Measurements from ENCODE around the gene KLHL10. TPM values are rescaled to one million over a fixed set of nuclear protein-coding genes. Genes with fewer than 3 reads are reported as not detected.
"Not testable (repeated sequence)": the region's sequence is repeated elsewhere in the genome, so short reads cannot be mapped to it uniquely, and the experiment has no call there.

KLHL10 gene
- total RNA-seq, 3 donors from 2014 or later, result not detected

DNA sequence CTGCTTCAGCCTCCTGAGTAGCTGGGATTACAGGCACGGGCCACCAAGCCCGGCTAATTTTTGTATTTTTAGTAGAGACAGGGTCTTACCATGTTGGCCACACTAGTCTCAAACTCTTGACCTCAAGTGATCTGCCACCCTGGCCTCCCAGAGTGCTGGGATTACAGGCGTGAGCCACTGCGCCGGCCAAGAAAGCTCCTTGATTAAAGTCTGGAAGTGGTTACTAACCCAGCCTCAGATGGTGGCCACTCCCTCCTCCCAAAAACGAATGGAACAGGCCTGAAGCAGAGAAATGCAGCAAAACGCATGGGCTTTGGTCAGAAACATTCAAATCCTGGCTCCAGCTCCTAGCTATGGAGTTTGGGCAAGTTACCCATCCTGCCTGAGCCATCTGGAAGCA is 13.5 kb upstream of the KLHL10 start:
- DNase-seq (no peak), ATAC-seq (no peak)
- Mint-ChIP-seq H3K4me1 (ENCODE audit: low read depth) (no peaks in the 10 kb centered on the region), H3K4me3 (no peak overlapping the region), H3K27me3 (ENCODE audit: low read depth) (no peaks in the 10 kb centered on the region), H3K9me3 (no peaks in the 10 kb centered on the region), H3K36me3 (ENCODE audit: insufficient read depth) (peaks cover 2% of the 10 kb centered on the region)

DNA sequence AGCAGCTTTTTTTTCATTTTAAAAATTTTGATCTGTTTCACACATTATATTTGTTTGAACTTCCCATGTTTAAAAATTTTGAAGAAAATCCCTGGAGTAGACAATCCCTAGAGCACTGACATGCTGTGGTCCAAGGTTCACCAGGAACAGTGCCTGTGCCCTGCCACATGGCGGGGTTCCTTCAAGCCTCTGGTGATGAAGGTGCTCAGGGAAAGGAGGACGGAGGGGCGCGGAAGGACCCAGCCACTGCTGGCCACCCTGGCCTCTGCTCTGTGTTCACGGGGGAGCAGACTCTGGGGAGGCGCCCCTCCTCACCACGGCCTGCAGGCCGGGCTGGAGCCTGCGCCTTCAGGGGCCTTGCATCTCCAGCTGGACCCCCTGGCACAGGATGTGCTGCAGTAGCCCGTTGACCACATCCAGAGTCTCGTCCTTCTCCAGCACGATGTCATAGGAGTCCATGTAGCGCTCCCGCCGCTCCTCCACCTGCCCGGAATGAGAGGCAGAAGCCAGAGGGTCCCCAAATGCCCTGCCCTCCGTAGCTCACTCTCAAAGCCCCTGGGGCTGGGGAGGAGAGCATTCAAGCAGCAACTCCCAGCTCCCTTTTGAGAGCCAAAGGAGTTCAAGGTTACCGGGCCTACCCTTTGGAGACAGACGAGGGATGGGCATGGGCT is 12.3 kb upstream of the KLHL10 start:
- no peak overlapping the region for H3K4me3 Mint-ChIP-seq
- peaks cover 7% of the 10 kb centered on the region for H3K36me3 Mint-ChIP-seq (ENCODE audit: insufficient read depth)
- no peaks in the 10 kb centered on the region for H3K4me1 Mint-ChIP-seq (ENCODE audit: low read depth)
- H3K27me3 Mint-ChIP-seq (ENCODE audit: low read depth), result no peaks in the 10 kb centered on the region
- no peak for DNase-seq
- no peaks in the 10 kb centered on the region for H3K9me3 Mint-ChIP-seq
- no peak for ATAC-seq

DNA sequence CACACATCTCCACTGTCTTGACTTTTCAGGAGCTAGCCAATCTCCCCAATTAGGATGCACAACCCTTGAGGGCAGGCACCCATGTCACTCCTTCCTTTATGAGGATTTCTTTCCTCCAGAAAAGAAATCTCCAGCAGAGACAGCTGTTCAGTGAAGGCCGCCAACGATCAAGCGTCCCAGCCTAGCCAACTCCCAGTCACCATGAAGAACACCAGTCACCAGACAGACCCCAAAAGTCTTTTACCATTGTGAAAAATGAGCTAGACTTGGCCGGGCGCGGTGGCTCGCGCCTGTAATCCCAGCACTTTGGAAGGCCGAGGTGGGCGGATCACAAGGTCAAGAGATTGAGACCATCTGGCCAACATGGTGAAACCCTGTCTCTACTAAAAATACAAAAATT is 7.7 kb upstream of the KLHL10 start:
- peaks cover 14% of the 10 kb centered on the region for H3K36me3 Mint-ChIP-seq (ENCODE audit: insufficient read depth)
- H3K4me3 Mint-ChIP-seq; ATAC-seq; H3K27me3 Mint-ChIP-seq (ENCODE audit: low read depth); H3K9me3 Mint-ChIP-seq; H3K4me1 Mint-ChIP-seq (ENCODE audit: low read depth); DNase-seq: not testable (repeated sequence)

DNA sequence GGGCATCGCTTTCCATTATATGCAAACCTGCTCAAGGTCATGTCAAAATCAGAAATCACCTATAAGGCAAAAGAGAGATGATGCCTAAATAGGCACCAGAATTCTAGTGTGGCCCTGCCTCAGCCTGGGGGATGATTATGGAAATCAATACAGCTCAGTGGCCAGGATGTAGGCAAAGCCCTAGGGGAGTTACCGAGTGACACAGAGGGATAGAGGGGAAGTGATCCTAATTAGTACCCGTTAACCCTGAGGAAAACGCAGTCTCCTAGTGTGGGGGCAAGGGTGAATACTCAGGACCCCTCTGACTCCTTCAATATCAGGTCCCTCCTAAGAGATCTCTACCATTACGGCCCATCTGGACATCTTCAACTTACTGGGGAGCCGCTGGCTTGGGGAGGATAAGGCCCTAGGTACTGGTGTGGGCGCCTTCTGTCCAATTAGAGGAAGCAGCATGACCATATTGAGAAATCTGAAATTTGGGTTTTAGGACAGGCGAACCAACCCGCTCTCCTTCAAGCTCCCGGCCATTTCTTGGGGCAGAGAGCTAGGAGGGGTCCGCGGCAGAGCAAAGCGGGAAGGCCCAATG is 2.3 kb upstream of the KLHL10 start:
- ATAC-seq, result peak in 1 of 2 donors; percentile 3
- Mint-ChIP-seq H3K9me3 (no peaks in the 10 kb centered on the region), H3K4me1 (ENCODE audit: low read depth) (peaks cover 14% of the 10 kb centered on the region), H3K27me3 (ENCODE audit: low read depth) (no peaks in the 10 kb centered on the region), H3K4me3 (peak overlapping the region; percentile 82), H3K36me3 (ENCODE audit: insufficient read depth) (peaks cover 7% of the 10 kb centered on the region)
- DNase-seq, result no peak

DNA sequence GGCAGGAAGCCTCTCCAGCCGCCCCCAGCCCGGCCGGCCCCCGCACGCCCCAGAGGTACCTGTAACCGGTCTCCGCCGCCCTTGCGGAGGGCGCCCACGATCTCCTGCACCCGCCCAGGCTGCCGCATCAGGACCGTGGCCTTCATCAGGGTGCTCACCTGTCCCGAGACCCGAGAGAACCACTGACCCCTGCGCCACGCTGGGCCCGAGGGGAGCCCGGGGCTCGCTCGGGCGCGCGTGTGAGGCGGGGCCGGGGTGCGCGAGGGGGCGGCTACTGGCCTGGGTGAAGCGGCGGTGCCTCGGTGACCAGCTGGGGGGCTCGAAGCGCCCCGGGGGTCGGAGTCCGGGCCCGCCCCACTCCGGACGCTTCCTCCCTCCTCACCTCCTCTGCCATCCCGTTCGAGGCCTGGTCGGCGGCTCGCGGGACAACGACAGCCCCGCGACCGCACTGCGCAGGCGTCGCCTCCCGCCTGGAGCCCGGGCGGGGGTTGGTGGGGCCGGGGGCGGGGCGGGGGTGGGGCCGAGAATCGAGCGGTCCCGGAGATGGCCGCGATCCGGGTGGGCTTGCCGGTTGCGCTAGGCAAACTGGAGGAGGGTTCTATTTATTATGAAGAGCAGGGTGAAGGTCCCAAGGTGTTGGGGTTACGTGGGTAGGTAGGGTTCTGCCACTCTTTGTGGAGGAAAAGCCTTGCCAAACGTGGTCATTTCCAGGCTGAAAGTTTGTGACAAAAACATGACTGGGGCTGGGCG is 1.6 kb upstream of the KLHL10 start, which contains the start of gene NT5C3B:
Gene NT5C3B (minus strand): TSS at position 433 of the 750 bp plus-strand sequence. CDS start 39 bp downstream, at position 394.
- Mint-ChIP-seq H3K9me3 (no peaks in the 10 kb centered on the region), H3K27me3 (ENCODE audit: low read depth) (no peaks in the 10 kb centered on the region), H3K4me3 (peak within 1 kb of the TSS; percentile 82), H3K36me3 (ENCODE audit: insufficient read depth) (peaks cover 4% of the 10 kb centered on the region), H3K4me1 (ENCODE audit: low read depth) (peaks cover 14% of the 10 kb centered on the region)
- DNase-seq (peak; percentile 52), ATAC-seq (peak; percentile 86 to 90)

DNA sequence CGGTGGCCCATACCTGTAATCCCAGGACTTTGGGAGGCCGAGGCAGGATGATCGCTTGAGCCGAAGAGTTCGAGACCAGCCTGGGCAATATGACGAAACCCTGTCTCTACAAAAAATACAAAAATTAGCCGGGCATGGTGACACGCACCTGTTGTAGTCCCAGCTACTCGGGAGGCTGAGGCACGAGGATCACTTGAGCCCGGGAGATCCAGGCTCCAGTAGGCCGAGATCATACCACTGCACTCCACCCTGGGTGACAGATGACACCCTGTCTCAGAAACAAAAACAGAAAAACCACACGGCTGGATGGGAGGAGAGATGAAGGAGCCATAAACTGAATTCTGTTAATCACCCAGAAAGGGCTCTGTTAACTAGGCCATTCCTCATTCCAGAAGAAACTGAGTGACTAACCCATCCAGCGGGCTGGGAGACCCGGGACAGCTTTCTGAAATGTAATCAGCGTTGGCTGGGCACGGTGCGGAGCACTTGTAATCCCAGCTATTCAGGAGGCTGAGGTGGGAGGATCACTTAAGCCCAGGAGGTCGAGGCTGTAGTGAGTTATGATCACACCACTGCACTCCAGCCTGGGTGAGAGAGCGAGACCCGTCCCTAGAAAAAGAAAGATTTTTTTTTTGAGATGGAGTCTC is 952 bp upstream of the KLHL10 start:
- Mint-ChIP-seq H3K9me3 (no peaks in the 10 kb centered on the region), H3K4me3 (peak overlapping the region; percentile 82), H3K27me3 (ENCODE audit: low read depth) (no peaks in the 10 kb centered on the region), H3K4me1 (ENCODE audit: low read depth) (peaks cover 14% of the 10 kb centered on the region), H3K36me3 (ENCODE audit: insufficient read depth) (no peaks in the 10 kb centered on the region)
- DNase-seq, result no peak
- ATAC-seq, result peak; percentile 7 to 27

DNA sequence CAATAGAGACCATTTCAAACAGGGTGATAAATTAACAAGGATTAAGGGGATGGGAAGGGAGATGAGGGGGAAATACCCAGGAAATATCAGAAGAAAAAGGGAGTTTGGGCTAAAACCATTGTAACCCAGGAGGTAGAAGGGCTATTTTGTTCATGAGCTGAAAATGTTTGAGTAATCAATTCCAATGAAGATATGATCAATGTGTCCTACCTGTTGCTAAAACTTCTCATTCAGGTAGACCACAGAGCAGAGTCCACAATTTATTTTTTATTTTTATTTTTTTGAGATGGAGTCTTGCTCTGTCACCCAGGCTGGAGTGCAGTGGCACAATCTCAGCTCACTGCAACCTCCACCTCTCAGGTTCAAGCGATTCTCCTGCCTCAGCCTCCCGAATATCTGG is 1.8 kb downstream of the KLHL10 start:
- not testable (repeated sequence) for H3K4me3 Mint-ChIP-seq; H3K27me3 Mint-ChIP-seq (ENCODE audit: low read depth); ATAC-seq; DNase-seq; H3K36me3 Mint-ChIP-seq (ENCODE audit: insufficient read depth); H3K9me3 Mint-ChIP-seq
- peaks cover 14% of the 10 kb centered on the region for H3K4me1 Mint-ChIP-seq (ENCODE audit: low read depth)

DNA sequence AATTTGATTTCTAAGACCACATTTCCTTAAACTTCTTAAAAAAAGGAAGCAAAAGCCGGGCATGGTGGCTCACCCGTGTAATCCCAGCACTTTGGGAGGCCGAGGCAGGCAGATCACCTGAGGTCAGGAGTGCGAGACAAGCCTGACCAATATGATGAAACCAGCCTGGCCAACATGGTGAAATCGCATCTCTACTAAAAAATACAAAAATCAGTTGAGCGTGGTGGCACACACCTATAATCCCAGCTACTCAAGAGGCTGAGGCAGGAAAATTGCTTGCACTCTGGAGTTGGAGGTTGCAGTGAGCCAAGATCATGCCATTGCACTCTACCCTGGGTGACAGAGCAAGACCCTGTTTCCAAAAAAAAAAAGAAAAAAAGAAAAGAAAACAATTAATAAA is 3.2 kb downstream of the KLHL10 start:
- ATAC-seq; H3K4me3 Mint-ChIP-seq; DNase-seq; H3K4me1 Mint-ChIP-seq (ENCODE audit: low read depth); H3K36me3 Mint-ChIP-seq (ENCODE audit: insufficient read depth); H3K27me3 Mint-ChIP-seq (ENCODE audit: low read depth); H3K9me3 Mint-ChIP-seq: not testable (repeated sequence)

DNA sequence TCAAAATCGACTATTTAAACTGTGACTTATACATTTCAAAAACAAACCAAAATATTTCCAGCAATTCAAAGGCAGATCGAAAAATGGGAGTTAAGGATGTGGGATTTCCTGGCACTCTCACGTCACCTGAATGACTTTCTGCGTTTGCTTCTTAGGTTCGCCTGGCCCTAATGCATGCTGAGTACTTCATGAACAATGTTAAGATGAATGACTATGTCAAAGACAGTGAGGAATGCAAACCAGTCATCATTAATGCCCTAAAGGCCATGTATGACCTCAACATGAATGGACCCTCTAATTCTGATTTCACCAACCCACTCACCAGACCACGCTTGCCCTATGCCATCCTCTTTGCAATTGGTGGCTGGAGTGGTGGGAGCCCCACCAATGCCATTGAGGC is 7.3 kb downstream of the KLHL10 start:
- Mint-ChIP-seq H3K4me1 (ENCODE audit: low read depth) (peaks cover 5% of the 10 kb centered on the region), H3K27me3 (ENCODE audit: low read depth) (no peaks in the 10 kb centered on the region), H3K9me3 (no peaks in the 10 kb centered on the region), H3K4me3 (no peak overlapping the region), H3K36me3 (ENCODE audit: insufficient read depth) (peaks cover 6% of the 10 kb centered on the region)
- ATAC-seq, result no peak
- DNase-seq, result no peak

DNA sequence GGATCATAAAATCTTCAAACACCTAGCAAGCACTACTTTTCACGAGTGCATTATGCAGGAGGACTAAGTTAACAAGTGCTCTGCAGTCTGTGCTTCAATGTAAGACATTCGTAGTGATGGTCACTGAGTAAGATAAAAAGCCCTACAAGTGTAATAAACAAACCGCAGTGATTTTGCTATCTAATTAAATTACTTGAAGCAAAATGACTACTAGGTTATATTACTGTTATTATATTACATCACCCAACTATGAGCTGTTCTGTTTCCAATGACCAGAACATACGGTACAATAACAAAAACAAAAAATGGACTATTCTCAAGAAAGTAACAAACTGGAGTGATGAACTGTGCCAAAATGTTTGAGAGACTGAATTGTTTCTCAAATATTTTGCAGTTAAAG is 11.2 kb downstream of the KLHL10 start:
- Mint-ChIP-seq H3K36me3 (ENCODE audit: insufficient read depth) (peaks cover 16% of the 10 kb centered on the region), H3K9me3 (no peaks in the 10 kb centered on the region), H3K27me3 (ENCODE audit: low read depth) (no peaks in the 10 kb centered on the region), H3K4me1 (ENCODE audit: low read depth) (peaks cover 26% of the 10 kb centered on the region), H3K4me3 (no peak overlapping the region)
- no peak for DNase-seq
- no peak for ATAC-seq

DNA sequence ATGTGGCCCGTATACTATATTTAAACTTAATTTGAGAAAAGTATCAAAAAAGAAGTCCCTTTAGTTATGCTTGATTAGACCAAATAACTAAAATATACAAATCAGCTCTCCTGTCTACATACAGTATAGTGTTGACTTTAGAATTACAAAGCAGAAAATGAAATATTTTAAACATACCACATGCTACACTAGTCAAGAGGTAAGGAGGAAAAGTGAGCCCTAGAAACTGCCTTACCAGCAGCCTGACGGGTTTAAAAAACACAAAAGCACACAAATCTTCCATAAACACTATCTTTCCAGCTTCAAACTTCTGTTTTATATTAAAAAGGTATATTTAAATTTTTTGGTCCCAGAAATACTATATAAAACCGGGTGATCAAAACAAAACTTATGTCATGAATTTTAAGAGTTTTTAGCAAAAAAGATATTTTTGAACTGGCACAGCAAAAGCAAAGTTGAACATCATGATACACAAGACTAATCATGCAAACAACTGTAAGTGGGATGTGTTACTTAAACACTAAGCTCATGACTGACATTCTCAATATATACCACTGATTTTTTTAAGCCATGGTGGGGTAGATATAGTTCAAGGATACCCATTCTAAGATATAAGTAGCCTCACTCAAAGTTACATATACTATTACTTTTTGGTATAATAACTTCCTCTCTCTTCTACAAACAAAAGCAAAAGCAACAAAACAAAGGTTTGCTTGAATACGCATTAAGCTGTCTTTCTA is 11.8 kb downstream of the KLHL10 start:
- no peaks in the 10 kb centered on the region for H3K27me3 Mint-ChIP-seq (ENCODE audit: low read depth)
- H3K36me3 Mint-ChIP-seq (ENCODE audit: insufficient read depth), result peaks cover 16% of the 10 kb centered on the region
- DNase-seq, result no peak
- ATAC-seq, result no peak
- no peak overlapping the region for H3K4me3 Mint-ChIP-seq
- H3K4me1 Mint-ChIP-seq (ENCODE audit: low read depth), result peaks cover 26% of the 10 kb centered on the region
- no peaks in the 10 kb centered on the region for H3K9me3 Mint-ChIP-seq

DNA sequence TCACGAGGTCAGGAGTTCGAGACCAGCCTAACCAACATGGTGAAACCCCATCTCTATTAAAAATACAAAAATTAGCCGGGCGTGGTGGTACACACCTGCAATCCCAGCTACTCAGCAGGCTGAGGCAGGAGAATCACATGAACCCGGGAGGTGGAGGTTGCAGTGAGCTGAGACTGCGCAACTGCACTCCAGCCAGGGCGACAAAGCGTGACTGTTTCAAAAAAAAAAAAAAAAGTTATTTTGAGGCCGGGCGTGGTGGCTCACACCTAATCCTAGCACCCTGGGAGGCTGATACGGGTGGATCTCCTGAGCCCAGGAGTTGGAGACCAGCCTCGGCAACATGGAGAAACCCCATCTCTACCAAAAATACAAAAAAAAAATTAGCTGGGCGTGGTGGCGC is 13.8 kb downstream of the KLHL10 start:
- H3K27me3 Mint-ChIP-seq (ENCODE audit: low read depth); DNase-seq; H3K9me3 Mint-ChIP-seq; ATAC-seq; H3K4me3 Mint-ChIP-seq: not testable (repeated sequence)
- Mint-ChIP-seq H3K4me1 (ENCODE audit: low read depth) (peaks cover 26% of the 10 kb centered on the region), H3K36me3 (ENCODE audit: insufficient read depth) (peaks cover 18% of the 10 kb centered on the region)

DNA sequence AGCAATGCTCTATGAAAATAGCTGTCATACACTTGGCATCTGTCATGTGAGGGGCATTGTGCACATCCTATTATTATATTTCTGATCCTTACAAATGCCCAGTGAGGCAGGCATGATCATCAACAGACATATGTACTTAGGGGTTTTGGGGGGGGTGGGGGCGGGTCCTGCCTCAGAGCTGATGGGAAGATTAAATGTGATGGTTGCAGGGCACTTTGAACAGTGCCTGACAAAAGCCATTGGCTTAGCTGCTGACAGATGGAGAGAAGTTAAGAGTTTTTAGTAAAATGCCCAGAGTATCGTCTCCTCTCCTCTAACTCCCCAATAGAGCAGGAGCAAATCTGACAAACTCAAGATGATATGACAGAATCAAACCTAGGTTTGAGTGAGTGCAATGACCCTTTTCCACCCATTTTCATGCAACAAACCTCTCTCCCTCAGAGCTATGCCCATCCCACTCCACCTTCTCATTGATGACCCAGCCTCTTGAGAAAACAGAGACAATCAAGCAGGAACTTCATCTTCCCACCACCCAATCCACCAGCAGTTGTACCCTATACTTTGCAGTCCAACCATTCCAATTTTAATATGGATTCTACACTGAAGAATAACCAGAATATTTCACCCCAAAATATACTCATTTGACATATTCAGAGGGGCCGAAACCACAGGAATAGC is 22.8 kb downstream of the KLHL10 start:
- no peak for ATAC-seq
- Mint-ChIP-seq H3K9me3 (no peaks in the 10 kb centered on the region), H3K27me3 (ENCODE audit: low read depth) (no peaks in the 10 kb centered on the region), H3K4me1 (ENCODE audit: low read depth) (peaks cover 23% of the 10 kb centered on the region), H3K36me3 (ENCODE audit: insufficient read depth) (no peaks in the 10 kb centered on the region), H3K4me3 (no peak overlapping the region)
- DNase-seq, result no peak

All from activated T-cell treated with anti-CD3 and anti-CD28 coated beads, Interleukin-2, amount 50 U/mL, for 4 hours (primary cell).